HG03442 (cell line): ENCODE data around the gene GRM2.

Source experiments
- ATAC-seq: cut with Tn5 transposase; IDR thresholded peaks from one replicate; pipeline ENCODE4 v1.9.1; 2021; ENCODE audit warnings: mild to moderate bottlenecking, moderate library complexity; ENCODE audit not compliant: unreplicated experiment

Gene GRM2

DNA sequence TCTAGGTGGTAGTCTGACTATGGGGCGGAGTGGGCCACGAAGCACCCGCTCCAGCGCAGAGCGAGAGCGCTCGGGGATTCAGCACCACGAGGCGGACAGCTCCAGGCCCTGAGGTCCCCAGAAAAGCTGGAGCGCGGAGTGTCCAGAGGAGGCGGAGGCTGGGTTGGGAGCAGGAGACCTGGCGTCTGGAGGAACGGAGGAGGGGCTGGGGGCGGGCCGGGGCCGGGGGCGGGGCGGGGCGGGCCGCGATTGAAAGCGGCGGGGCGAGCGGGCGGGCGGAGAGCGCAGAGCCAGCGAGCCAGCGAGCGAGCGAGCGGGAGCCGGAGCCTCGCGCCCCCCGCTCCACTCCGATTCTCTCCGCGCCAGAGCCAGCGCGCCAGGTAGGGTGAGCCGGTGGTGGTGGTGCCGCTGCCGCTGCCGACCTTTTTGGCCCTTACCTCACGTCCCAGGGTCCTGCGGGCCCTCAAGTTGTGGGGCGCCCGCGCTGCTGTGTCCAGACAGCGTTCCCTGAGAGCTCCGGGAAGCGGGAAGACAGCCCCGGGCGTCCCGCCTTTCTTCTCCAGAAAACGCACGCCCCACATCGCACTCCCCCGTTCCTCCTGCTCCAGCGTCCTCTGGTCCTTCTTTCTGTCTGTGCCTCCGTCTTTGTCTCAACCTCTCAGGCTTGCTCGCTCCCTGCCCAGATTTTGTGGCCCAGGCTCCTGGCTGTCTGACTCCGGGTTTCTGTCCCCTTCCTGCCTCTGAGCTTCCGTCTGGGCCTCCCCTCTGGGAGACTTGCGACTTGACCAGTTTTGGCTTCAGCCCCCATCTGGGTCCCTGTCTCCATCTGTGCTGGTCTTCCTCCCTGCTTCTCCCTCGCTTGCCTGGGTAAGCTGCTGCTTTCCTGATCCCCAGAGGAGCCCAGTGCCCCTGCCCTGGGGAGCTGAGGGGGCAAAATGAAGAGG, at the start of gene GRM2:
GRM2 (plus strand) TSS at position 281 of the 944 bp plus-strand sequence. CDS start 1,916 bp downstream, outside the sequence.
- no peak for ATAC-seq

DNA sequence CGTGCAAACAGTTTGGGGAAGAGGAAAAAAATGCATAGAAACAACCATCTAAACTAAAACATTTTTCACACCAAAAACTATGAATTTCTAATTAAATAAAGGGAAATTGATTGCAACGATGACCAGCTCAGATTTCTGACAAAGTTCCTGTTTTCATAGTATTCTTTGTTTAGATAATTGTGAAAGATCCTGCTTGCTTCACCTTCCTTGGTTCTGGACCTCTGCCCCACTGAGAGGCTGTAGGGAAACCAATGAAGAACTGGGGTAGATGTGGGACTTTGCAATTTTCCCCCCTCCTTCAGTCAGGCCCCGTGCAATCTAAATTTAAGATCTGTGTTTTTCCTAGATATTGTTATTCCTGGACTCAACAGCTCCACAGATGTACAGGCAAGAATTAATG, 49.6 kb upstream of the GRM2 start:
- no peak for ATAC-seq

GRCh38 chr3:51659942-51660341, 46.9 kb upstream of the GRM2 start:
- ATAC-seq, result no peak

DNA sequence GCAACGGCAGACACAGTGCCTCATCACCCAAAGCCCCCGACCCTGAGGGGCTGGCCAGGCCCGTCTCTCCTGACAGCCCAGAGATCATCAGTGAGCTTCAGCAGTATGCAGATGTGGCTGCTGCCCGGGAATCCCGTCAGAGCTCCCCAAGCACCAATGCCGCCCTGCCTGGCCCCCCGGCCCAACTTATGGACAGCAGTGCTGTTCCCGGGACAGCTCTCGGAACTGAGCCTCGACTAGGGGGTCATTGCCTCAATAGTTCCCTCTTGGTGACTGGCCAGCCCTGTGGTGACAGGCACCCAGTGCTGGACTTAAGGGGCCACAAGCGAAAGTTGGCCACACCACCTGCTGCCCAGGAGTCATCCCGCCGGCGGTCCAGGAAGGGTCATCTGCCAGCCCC, 44.4 kb upstream of the GRM2 start:
- ATAC-seq, result no peak

DNA sequence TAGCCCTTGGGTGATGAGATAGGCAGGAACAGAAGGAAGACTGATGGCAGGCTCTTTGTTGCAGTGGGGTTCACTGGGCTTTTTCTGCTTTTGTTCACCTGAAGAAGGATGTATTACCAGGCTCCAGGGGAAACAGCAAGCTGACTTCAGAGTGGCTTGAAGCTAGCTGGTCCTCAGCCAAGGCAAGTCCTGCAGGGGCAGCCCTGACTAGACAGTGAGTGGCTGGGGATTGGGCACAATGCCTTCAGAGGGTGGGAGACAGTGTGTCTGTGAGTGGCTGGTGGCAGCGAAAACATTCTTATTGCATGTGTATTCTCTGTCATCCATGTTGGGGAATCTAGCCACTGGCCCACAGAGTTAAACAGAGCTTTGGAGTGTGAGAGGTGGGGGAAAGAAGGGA, 38.1 kb upstream of the GRM2 start:
- ATAC-seq, result no peak

- ATAC-seq, result peak; percentile 24
Measured at GRCh38 chr3:51669241-51670052, 37.4 kb upstream of the GRM2 start.

- ATAC-seq, result no peak
Measured at GRCh38 chr3:51670053-51670822, 36.6 kb upstream of the GRM2 start.

DNA sequence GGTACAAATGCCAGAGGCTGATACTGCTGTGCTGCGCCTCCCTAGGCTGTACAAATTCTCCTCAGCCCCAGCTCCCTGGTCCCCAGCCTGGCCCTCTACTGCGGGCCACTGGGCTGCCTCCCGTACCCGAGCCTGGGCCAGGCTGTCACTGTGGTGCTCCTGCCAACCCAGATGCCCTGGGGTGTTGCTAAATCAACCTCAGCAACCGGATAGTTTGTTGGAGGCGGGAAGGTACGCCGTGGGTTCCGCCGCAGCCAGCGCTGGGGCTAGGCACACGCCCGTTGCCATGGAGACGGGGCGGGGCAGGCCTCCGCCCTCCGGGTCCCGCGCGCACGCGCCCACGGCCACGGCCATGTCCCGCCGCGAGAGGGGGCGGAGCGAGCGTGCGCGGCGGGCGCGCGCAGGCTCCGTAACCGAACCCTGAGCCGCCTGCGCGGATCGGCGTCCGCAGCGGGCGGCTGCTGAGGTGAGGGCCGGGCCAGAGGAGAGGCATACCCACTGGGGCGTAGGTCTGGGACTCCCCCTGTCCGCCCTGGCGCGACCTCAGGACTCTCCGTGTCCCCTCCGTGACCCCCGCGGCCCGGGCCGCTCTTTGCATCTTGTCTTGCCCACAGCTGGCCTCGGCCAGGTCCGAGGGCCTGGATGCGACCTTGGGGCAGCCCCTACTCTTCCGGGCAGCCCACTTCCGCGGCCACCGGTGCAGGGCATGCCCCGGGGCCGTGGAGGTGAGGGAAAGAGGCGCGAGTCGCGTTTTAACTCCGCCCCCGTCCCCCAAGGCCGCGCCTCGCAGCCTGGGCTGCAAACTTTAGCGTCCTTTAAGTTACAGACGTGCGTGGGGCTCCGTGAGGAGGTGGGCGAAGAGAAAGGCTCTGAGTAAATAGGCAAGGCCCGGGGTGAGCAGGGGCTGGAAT, 35.8 kb upstream of the GRM2 start, which contains the start of gene TEX264:
TEX264 (plus strand) TSS at position 430 of the 911 bp plus-strand sequence. CDS start 3,053 bp downstream, outside the sequence.
- ATAC-seq, result peak; percentile 71

DNA sequence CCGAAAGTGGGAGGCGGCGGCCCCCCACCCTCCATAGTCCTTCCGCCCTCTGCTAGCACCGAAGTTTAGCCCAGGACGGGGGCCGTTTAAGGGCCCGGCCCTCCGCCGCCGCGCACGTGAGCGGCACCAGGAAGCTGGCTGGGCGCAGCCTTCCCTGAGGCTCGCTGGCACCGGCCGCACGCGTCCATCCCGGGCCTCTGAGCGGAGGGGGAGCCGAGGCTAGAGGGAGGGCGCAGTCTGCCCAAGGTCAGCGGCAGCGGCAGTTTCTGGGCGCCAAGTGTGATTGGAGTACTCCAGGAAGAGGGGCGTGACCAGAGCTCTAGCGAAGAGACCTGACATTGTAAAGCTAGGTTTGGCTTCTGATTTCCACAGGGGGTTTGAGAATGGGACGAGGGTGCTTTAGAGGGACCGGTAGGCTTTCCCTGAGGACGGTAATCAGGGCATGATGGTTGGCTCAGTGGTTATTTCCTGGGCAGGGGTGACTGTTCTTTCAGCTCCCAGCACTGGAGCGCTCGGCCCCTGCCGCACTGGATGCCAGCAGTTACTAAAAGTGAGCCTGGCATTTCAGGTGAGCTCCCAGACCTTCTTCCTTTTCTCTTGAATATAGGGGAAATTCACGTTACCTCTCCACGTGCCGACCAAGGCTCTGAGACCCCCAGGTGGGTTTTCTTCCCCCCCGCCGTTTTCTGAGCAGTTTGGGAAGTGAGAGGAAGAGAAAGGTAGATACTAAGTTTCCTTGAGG, 35.0 kb upstream of the GRM2 start:
- ATAC-seq, result peak; percentile 31

DNA sequence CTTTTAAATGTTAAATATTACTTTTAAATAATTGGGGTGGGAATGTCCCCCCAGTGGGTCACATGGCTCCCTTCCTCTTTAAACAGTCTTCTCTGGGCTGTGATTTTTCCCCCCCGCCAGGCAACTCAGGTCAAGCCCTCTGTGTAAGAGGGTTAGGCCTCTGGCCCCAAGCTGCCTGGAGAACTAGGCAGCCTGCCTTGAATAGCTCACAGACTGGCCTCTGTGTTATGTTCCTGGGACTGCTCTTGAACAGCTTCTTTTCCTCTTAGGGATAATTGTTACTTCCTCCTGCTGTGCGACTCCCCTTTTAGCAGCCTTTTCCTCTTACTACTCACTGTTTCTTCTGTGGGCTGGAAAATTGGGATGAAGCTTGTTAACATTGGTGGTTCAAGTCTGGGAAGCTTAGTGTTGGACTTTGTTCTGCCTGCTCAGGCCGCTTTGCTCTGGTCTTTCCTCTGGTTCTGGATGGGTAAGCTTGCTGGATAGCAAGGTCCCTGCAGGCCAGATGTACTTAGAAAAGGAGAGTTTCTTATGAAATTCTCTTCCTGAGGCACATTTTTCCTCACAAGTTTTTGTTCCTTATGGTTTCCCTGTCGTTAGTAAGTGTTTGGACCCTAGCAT, 33.6 kb upstream of the GRM2 start:
- no peak for ATAC-seq

- no peak for ATAC-seq
Measured at GRCh38 chr3:51673802-51674654, 32.8 kb upstream of the GRM2 start.

GRCh38 chr3:51675201-51675611, 31.7 kb upstream of the GRM2 start:
- ATAC-seq, result no peak

- ATAC-seq, result no peak
Measured at GRCh38 chr3:51676102-51676640, 30.7 kb upstream of the GRM2 start.

GRCh38 chr3:51677358-51677757, 29.5 kb upstream of the GRM2 start:
- no peak for ATAC-seq

GRCh38 chr3:51678186-51678585, 28.7 kb upstream of the GRM2 start:
- ATAC-seq, result no peak

- ATAC-seq, result no peak
Measured at GRCh38 chr3:51678641-51679040, 28.2 kb upstream of the GRM2 start.

GRCh38 chr3:51679318-51679717, 27.6 kb upstream of the GRM2 start:
- ATAC-seq, result no peak
